Measurements from ENCODE around the gene SLC1A4. TPM values are rescaled to one million over a fixed set of nuclear protein-coding genes. Genes with fewer than 3 reads are reported as not detected.

Gene SLC1A4
- total RNA-seq, 1 donor from 2014 or later = 45.9 TPM

DNA sequence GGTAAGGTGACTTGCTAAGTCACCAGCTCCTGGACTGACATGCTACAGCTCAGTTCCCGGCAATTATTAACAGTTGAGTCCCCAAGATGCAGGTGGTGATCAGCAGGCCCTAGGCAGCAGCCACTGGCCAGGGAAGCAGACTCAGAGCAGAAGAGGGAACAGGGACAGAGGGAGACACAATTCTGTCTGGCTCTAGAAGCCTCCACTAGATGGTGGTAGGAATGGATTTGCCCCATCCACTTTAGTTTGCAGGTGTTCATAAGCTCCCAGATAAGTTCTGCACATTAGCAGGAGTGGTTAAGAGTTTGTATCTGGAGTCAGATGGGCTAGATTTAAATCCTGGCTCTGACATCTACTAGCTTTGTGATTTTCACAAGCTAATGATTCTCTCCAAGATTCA is 25.5 kb upstream of the SLC1A4 start:
- no peak overlapping the region for H3K4me3 Mint-ChIP-seq (ENCODE audit: unreplicated experiment)
- no peak overlapping the region for H3K4me2 ChIP-seq (ENCODE audit: low read length)
- H3K27me3 ChIP-seq (ENCODE audit: insufficient read depth, low read length) = peaks cover 4% of the 10 kb centered on the region
- H3K27ac Mint-ChIP-seq (ENCODE audit: unreplicated experiment) = no peak overlapping the region
- H3K27me3 Mint-ChIP-seq (ENCODE audit: low read depth, unreplicated experiment) = peaks cover 25% of the 10 kb centered on the region
- H3K4me3 ChIP-seq (ENCODE audit: insufficient read depth, low read depth, low read length) = no peak overlapping the region
- H4K20me1 ChIP-seq (ENCODE audit: insufficient read depth, low read length) = no peaks in the 10 kb centered on the region
- H3K9me3 ChIP-seq (ENCODE audit: insufficient read depth, low read depth, low read length) = no peaks in the 10 kb centered on the region
- no peaks in the 10 kb centered on the region for H3K9me3 Mint-ChIP-seq (ENCODE audit: unreplicated experiment)
- FAIRE-seq = no peak
- H3K4me1 ChIP-seq (ENCODE audit: insufficient read depth, low read length) = no peaks in the 10 kb centered on the region
- no peaks in the 10 kb centered on the region for H3K4me1 Mint-ChIP-seq (ENCODE audit: low read depth, unreplicated experiment)
- H3K27ac ChIP-seq (ENCODE audit: low read depth, low read length) = no peak overlapping the region
- H3K79me2 ChIP-seq (ENCODE audit: insufficient read depth, low read length) = no peaks in the 10 kb centered on the region
- no peaks in the 10 kb centered on the region for H3K36me3 ChIP-seq (ENCODE audit: insufficient read depth, low read length)
- no peaks in the 10 kb centered on the region for H3K36me3 Mint-ChIP-seq (ENCODE audit: low read depth, unreplicated experiment)
- H3K9ac ChIP-seq (ENCODE audit: low read length) = no peak overlapping the region
- no peak for TF ChIP-seq EZH2 (IDR thresholded peaks at IDR 0.05; ENCODE audit: insufficient read depth, low read length)
- TF ChIP-seq, protein P1, sequence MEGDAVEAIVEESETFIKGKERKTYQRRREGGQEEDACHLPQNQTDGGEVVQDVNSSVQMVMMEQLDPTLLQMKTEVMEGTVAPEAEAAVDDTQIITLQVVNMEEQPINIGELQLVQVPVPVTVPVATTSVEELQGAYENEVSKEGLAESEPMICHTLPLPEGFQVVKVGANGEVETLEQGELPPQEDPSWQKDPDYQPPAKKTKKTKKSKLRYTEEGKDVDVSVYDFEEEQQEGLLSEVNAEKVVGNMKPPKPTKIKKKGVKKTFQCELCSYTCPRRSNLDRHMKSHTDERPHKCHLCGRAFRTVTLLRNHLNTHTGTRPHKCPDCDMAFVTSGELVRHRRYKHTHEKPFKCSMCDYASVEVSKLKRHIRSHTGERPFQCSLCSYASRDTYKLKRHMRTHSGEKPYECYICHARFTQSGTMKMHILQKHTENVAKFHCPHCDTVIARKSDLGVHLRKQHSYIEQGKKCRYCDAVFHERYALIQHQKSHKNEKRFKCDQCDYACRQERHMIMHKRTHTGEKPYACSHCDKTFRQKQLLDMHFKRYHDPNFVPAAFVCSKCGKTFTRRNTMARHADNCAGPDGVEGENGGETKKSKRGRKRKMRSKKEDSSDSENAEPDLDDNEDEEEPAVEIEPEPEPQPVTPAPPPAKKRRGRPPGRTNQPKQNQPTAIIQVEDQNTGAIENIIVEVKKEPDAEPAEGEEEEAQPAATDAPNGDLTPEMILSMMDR (IDR thresholded peaks at IDR 0.05; ENCODE audit: insufficient read depth, low read depth, low read length) = no peak
- DNase-seq (ENCODE audit: low read depth) = no peak
- no peak overlapping the region for H2AFZ ChIP-seq (ENCODE audit: low read depth, low read length)

DNA sequence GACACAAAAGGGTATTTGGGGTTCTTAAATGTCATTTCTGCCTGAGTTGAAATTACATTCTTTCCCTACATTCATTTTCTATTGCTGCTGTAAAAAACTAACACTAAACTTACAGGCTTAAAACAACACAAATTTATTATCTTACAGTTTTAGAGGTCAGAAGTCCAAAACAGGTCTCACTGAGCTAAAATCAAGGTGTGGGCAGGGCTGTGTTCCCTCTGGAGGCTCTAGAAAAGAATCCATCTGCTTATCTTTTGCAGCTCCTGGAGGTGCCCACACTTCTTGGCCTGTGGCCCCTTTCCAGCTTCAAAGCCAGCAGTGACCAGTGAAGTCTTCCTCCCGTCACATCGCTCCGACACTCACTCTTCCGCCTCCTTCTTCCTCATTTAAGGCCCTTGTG is 23.2 kb upstream of the SLC1A4 start:
- TF ChIP-seq, protein P1 (IDR thresholded peaks at IDR 0.05; ENCODE audit: insufficient read depth, low read depth, low read length) = no peak
- no peak for TF ChIP-seq EZH2 (IDR thresholded peaks at IDR 0.05; ENCODE audit: insufficient read depth, low read length)
- no peaks in the 10 kb centered on the region for H3K4me1 ChIP-seq (ENCODE audit: insufficient read depth, low read length)
- no peaks in the 10 kb centered on the region for H3K9me3 Mint-ChIP-seq (ENCODE audit: unreplicated experiment)
- no peaks in the 10 kb centered on the region for H3K27me3 ChIP-seq (ENCODE audit: insufficient read depth, low read length)
- H3K4me3 Mint-ChIP-seq (ENCODE audit: unreplicated experiment) = no peak overlapping the region
- no peak overlapping the region for H3K4me2 ChIP-seq (ENCODE audit: low read length)
- no peak overlapping the region for H3K27ac ChIP-seq (ENCODE audit: low read depth, low read length)
- H3K36me3 ChIP-seq (ENCODE audit: insufficient read depth, low read length) = no peaks in the 10 kb centered on the region
- no peaks in the 10 kb centered on the region for H3K4me1 Mint-ChIP-seq (ENCODE audit: low read depth, unreplicated experiment)
- H2AFZ ChIP-seq (ENCODE audit: low read depth, low read length) = no peak overlapping the region
- no peaks in the 10 kb centered on the region for H4K20me1 ChIP-seq (ENCODE audit: insufficient read depth, low read length)
- no peak for FAIRE-seq
- no peak overlapping the region for H3K9ac ChIP-seq (ENCODE audit: low read length)
- H3K4me3 ChIP-seq (ENCODE audit: insufficient read depth, low read depth, low read length) = no peak overlapping the region
- no peaks in the 10 kb centered on the region for H3K79me2 ChIP-seq (ENCODE audit: insufficient read depth, low read length)
- no peaks in the 10 kb centered on the region for H3K9me3 ChIP-seq (ENCODE audit: insufficient read depth, low read depth, low read length)
- H3K27ac Mint-ChIP-seq (ENCODE audit: unreplicated experiment) = no peak overlapping the region
- H3K36me3 Mint-ChIP-seq (ENCODE audit: low read depth, unreplicated experiment) = peaks cover 2% of the 10 kb centered on the region
- peaks cover 18% of the 10 kb centered on the region for H3K27me3 Mint-ChIP-seq (ENCODE audit: low read depth, unreplicated experiment)
- no peak for DNase-seq (ENCODE audit: low read depth)

DNA sequence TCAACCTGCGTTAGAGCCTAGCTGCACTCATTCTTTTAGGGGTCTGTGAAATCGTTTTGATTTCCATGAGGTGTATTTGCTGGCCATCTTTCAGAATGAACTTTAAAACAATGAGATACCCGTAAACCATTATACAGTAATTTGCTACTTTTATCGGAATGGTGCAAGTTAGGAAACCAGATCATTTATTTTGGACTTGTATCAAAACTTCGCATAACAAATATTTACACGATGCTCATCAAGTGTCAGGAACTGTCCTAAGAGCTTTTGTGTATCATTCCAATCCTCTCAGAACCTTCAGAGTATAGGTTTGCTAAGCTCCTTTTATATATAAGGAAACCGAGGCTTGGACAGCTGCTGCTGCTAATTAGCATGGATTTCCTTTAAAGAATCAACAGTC is 22.4 kb upstream of the SLC1A4 start:
- no peaks in the 10 kb centered on the region for H4K20me1 ChIP-seq (ENCODE audit: insufficient read depth, low read length)
- H3K27ac Mint-ChIP-seq (ENCODE audit: unreplicated experiment) = no peak overlapping the region
- H3K79me2 ChIP-seq (ENCODE audit: insufficient read depth, low read length) = no peaks in the 10 kb centered on the region
- no peaks in the 10 kb centered on the region for H3K4me1 ChIP-seq (ENCODE audit: insufficient read depth, low read length)
- H3K9ac ChIP-seq (ENCODE audit: low read length) = no peak overlapping the region
- no peak overlapping the region for H3K4me2 ChIP-seq (ENCODE audit: low read length)
- no peaks in the 10 kb centered on the region for H3K36me3 ChIP-seq (ENCODE audit: insufficient read depth, low read length)
- H3K27me3 ChIP-seq (ENCODE audit: insufficient read depth, low read length) = no peaks in the 10 kb centered on the region
- no peak overlapping the region for H3K4me3 ChIP-seq (ENCODE audit: insufficient read depth, low read depth, low read length)
- H3K36me3 Mint-ChIP-seq (ENCODE audit: low read depth, unreplicated experiment) = peaks cover 2% of the 10 kb centered on the region
- no peaks in the 10 kb centered on the region for H3K4me1 Mint-ChIP-seq (ENCODE audit: low read depth, unreplicated experiment)
- H3K27me3 Mint-ChIP-seq (ENCODE audit: low read depth, unreplicated experiment) = peaks cover 18% of the 10 kb centered on the region
- TF ChIP-seq, protein P1 (IDR thresholded peaks at IDR 0.05; ENCODE audit: insufficient read depth, low read depth, low read length) = no peak
- TF ChIP-seq EZH2 (IDR thresholded peaks at IDR 0.05; ENCODE audit: insufficient read depth, low read length) = no peak
- DNase-seq (ENCODE audit: low read depth) = no peak
- no peak overlapping the region for H3K4me3 Mint-ChIP-seq (ENCODE audit: unreplicated experiment)
- H2AFZ ChIP-seq (ENCODE audit: low read depth, low read length) = no peak overlapping the region
- H3K9me3 ChIP-seq (ENCODE audit: insufficient read depth, low read depth, low read length) = no peaks in the 10 kb centered on the region
- FAIRE-seq = no peak
- H3K9me3 Mint-ChIP-seq (ENCODE audit: unreplicated experiment) = no peaks in the 10 kb centered on the region
- H3K27ac ChIP-seq (ENCODE audit: low read depth, low read length) = no peak overlapping the region
